HG02759 (cell line): ENCODE data around the gene BMP5.

Experiments
- ATAC-seq: cut with Tn5 transposase; IDR thresholded peaks from one replicate; pipeline ENCODE4 v1.9.1; 2021; ENCODE audit warnings: mild to moderate bottlenecking, moderate library complexity; ENCODE audit not compliant: unreplicated experiment

The BMP5 gene

GRCh38 chr6:55818482-55818881, 56.9 kb downstream of the BMP5 start:
- ATAC-seq: no peak

GRCh38 chr6:55812509-55812908, 62.9 kb downstream of the BMP5 start:
- peak; percentile 52 for ATAC-seq

- ATAC-seq: no peak
These were observed 64.3 kb downstream of the BMP5 start for GRCh38 chr6:55811074-55811473.

- no peak for ATAC-seq
These were observed 73.1 kb downstream of the BMP5 start for GRCh38 chr6:55802259-55802658.

- no peak for ATAC-seq
These were observed 76.8 kb downstream of the BMP5 start for GRCh38 chr6:55798571-55798970.

- no peak for ATAC-seq
These were observed 81.1 kb downstream of the BMP5 start for GRCh38 chr6:55794136-55794812.

- ATAC-seq: no peak
These were observed 90.1 kb downstream of the BMP5 start for GRCh38 chr6:55785273-55785672.

GRCh38 chr6:55782275-55782674, 93.1 kb downstream of the BMP5 start:
- no peak for ATAC-seq

GRCh38 chr6:55778705-55779104, 96.7 kb downstream of the BMP5 start:
- ATAC-seq: peak; percentile 39

GRCh38 chr6:55777469-55777868, 97.9 kb downstream of the BMP5 start:
- ATAC-seq: no peak

GRCh38 chr6:55776113-55776512, 99.3 kb downstream of the BMP5 start:
- no peak for ATAC-seq

GRCh38 chr6:55775029-55775318, 100.4 kb downstream of the BMP5 start:
- ATAC-seq: no peak

GRCh38 chr6:55774286-55775028, 100.9 kb downstream of the BMP5 start:
- ATAC-seq: no peak

GRCh38 chr6:55773620-55774216, 101.7 kb downstream of the BMP5 start:
- no peak for ATAC-seq

GRCh38 chr6:55772730-55773129, 102.7 kb downstream of the BMP5 start:
- ATAC-seq: no peak

GRCh38 chr6:55759536-55759935, 115.9 kb downstream of the BMP5 start:
- no peak for ATAC-seq

GRCh38 chr6:55758156-55758937, 117.0 kb downstream of the BMP5 start:
- ATAC-seq: no peak

- no peak for ATAC-seq
These were observed 118.8 kb downstream of the BMP5 start for GRCh38 chr6:55756531-55757031.

- ATAC-seq: no peak
These were observed 126.5 kb downstream of the BMP5 start for GRCh38 chr6:55748880-55749279.

- no peak for ATAC-seq
These were observed 128.9 kb downstream of the BMP5 start for GRCh38 chr6:55746473-55746872.

- ATAC-seq: no peak
These were observed 141.1 kb downstream of the BMP5 start for GRCh38 chr6:55734256-55734655.
